Measurements from ENCODE around the gene SCTR.

The SCTR gene

GRCh38 chr2:119486886-119487285 lies 37.4 kb downstream of the SCTR start:
- no peak for DNase-seq

- no peak for DNase-seq
Observed at GRCh38 chr2:119486196-119486827, 38.0 kb downstream of the SCTR start.

DNA sequence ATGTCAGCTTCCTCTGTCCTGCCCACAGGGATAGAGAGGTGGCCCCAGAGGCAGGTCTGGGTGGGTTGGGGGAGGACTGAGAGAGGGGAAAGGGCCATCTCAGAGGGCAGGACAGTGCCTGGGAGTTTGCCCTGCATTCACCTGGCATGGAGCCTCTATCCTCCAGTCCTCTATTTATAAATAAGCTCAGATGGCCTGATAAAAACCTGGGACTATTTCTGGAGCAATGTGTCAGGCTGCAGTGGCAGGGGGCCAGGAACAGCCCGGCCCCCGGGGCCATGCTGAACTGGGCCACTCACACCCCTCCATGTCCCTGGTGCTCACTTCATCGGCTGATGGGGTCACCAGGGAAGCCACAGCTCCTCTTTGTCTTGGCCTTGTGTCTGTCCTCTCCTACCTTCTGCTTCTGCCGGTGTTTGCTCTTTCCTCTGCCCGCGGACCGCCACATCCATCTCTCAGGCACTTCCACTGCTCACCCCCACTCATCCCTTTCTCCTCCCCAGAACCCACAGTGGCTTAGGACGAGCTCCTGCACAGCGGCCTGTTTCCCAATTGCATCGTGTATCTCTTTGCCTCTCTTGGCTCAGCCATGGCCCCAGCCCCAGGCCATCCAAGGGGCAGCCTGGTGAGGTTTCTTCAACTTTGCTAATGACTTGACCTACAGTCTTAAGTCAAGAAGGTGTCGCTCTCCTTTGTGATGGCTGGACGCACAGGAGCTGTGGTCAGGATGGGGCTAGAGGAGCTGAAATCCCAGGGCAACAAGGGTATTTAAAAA lies 38.8 kb downstream of the SCTR start:
- DNase-seq = no peak

GRCh38 chr2:119484834-119485233 lies 39.4 kb downstream of the SCTR start:
- DNase-seq = no peak

GRCh38 chr2:119483896-119484718 lies 40.2 kb downstream of the SCTR start:
- no peak for DNase-seq

DNA sequence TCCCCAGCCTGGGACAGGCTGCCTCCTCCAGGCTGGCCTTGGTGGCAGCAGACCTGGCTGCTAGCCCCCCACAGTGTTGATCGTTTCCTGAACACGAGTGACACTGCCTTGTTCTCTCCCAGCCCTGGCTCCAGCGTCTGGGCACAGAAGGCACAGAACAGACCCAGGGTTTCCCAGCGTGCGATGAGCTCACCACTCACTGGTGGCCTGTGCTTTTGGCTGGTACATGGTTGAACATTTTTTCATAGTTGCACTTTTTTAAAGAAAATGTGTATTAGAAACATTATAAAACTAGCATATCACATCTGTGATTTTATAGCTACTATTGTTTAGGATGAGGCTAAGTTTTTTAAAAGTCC lies 40.9 kb downstream of the SCTR start:
- DNase-seq = no peak

GRCh38 chr2:119482481-119483394 lies 41.5 kb downstream of the SCTR start:
- no peak for DNase-seq

DNA sequence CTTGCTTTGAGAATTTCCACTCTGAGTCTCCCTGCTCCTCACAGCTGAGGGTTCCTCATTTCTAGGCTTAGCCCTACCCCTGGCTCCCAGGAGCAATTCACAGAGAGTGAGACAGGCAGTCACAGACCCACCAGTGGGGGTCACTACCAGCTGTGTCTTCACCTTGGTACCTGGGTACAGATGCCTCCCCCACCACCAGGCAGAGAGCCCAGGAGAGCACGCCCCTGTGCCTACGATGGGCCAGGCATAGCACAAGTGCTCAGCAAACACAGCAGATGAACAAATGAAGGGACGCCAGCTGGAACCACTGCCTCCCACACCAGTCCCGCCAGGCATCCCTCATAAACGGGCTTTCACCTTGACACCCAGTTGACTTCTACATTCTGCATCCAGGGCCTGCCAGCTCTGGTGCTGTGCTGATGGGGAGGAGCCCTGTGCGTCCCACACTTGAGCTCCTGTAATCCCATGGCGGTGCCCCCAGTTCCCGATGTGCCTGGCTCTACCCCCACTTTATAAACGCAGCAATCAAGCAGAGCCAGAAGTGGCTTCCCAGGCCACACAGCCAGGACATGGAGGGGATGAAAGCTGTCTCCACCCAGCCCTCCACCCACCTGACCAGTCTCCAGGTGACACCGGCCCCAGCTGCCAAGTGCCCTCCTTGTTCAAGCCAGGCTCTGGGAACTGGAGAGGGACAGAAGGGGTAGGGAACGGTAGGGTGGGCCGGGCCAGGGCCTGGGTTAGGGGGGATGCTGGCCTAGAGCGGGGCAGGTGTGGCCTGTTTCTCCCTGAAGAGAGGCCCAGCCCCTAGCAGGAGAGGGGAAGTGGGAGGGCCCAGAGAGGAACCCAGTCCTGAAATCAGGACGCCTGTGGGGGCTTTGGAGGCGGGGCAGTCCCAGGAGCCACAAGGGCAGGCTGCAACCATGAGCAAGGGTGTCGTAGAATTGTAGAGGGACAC lies 42.5 kb downstream of the SCTR start:
- DNase-seq = no peak

DNA sequence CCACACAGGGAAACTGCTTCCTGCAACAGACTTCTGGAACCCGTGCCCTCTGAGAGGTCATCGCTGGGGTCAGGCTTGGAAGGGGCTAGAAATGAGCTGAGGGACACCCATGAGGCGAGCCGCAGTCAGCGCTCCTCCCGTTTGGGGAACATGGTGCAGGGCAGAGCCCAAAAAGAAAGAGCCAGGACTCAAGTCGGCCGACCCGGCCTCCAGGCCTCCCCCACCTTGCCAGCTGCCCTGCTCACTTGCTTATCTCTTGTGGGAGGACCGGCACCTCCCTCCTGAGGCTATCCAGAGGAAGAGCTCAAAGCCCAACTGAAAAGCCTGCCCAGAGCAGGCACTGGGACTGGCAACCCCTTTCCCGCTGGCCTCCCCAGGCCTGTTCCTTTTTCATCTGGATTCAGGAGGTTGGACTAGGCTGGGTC lies 43.6 kb downstream of the SCTR start:
- DNase-seq = no peak

DNA sequence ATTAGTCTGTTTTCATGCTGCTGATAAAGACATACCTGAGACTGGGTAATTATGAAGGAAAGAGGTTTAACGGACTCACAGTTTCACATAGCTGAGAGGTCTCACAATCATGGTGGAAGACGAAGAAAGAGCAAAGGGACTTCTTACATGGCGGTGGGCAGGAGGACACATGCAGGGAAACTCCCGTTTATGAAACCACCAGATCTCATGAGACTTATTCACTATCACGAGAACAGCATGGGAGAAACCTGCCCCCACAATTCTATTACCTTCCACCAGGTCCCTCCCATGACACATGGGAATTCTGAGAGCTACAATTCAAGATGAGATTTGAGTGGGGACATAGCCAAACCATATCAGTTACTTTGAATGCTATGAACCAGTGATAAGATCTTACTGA lies 44.1 kb downstream of the SCTR start:
- DNase-seq = no peak

DNA sequence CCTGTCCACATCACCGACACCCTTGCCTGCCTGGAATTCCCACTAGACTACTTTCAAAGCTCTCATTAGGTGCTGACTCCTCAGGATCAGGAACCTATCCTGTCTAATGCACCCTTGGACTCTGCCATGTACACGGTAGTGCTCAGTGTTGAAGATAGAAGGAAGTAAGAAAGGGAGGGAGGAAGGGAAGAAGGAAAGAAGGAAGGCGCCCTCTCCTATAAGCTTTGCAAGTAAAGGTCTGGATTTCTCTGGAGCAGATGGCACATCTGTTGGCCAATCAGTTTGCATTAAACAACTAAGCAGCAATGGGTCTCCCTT lies 45.3 kb downstream of the SCTR start:
- DNase-seq = no peak

DNA sequence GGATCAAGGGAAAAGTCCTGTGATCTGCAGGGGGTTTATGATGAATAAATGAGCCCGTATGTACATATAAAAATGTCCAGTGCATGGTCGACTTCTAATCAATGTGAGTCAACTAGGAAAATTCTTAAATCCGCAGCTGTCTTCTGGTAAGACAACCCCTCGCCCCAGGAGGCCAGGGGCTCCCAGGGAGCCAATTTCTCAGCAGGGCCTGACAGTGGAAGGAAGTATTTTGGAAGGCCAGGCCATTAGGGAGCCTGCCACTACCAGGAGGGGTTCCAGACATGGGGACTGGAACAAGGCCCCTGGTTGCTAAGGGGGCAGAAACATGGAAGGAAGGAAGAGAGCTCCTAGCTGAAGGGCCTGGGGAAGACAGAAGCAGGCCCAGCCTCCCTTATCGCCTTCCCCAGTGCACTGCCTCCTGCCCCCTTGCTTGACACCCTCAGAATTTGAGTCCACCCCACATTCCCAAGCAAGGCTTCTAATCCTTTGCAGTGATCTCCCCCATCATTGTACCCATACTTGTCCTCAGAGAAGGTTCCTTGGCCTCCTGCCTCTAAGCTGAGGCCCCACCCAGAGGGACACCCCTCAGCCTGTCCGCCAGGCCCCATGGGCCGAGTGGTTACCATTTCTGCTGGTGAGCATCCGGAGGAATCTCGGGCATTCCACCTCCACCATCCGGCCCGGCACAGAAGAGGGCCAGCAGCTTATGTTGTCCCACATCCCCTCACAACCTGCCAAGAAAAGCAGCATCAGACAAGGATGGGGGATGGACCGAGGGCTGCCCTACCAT lies 45.9 kb downstream of the SCTR start:
- DNase-seq = no peak

- no peak for DNase-seq
Observed at GRCh38 chr2:119477113-119477505, 47.2 kb downstream of the SCTR start.

DNA sequence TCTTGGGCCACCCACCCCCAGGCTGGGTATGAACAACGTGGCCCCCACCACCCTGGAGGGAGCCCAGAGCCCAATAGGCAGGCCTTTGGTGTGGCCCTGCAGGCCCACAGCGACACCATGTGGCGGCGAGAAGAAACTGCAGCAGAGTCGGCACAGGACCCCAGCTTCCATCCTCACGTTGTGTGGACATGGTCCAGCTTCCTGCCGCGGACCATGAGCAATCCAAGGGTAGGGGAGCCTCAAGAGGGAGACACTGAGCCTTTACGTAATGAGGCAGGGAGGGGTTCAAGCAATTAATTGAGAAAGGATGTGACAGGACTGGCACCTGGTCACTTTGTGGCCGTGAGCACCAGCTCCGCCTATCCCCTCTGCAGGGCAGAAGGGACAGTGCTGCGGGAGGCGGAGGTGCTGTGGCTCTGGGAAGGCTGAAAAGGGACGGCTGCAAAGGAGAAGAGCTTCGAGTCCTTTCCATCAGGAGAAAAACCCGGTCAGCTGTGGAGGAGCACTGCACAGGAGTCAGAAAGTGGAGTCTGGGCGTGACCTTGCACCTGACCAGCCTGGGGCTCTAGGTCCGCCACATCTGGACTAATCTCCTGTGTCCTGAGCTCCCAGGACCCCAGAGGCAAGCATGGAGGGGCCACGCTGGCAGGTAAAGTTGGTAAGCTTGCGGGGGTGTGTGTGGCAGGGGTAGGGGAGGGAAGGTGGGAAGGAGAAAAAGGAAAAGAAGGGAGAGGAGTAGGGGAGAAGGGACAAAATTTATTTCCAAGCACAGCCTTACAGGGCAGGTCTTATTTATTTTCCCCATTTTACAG lies 47.8 kb downstream of the SCTR start:
- peak; percentile 84 for DNase-seq

DNA sequence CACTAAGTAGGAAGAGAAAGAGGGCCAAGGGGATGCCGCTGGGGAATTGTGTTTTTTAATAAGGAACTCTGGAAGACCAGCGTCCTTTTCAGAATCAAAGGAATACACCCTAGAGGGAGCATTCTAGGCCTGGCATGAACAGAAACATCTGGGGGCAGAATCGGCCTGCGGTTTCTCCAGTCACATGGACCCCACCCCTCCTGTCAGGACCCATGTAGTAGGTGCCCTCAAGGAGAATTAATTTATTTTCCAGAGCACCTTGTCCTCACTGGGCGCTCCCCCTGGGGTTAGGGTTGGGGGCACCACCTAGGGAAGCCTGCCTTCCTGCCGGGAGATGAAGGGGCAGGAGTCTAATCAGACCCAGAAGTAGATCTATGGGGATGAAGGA lies 48.4 kb downstream of the SCTR start:
- DNase-seq = no peak

DNA sequence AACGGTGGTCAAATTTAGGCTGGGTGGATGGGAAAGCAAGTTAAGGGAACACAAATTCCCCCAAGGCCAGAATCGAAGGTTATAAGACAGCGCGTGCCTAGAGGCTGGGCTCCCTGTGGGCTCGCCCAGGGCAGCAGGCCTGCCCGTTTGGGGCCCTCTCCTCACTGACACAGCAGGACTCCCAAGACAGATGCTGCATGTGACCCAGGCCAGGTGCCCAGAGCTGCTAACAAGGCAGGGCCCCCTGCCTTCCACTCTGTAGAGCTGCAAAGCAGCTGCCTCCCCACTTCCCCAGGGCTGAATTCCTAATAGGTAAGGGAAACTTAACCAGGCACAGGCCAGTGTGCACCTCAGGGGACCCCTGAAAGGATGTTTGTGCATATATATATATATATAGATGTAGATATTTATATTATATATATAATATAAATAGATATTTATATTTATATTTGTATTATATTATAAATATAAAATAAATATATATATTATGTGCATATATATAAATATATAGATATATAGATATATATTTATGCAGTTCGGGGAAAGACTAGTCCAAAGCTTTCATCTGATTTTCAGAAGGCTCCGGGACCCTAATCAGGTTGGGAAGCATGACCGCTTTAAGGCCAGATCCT lies 48.9 kb downstream of the SCTR start:
- no peak for DNase-seq

DNA sequence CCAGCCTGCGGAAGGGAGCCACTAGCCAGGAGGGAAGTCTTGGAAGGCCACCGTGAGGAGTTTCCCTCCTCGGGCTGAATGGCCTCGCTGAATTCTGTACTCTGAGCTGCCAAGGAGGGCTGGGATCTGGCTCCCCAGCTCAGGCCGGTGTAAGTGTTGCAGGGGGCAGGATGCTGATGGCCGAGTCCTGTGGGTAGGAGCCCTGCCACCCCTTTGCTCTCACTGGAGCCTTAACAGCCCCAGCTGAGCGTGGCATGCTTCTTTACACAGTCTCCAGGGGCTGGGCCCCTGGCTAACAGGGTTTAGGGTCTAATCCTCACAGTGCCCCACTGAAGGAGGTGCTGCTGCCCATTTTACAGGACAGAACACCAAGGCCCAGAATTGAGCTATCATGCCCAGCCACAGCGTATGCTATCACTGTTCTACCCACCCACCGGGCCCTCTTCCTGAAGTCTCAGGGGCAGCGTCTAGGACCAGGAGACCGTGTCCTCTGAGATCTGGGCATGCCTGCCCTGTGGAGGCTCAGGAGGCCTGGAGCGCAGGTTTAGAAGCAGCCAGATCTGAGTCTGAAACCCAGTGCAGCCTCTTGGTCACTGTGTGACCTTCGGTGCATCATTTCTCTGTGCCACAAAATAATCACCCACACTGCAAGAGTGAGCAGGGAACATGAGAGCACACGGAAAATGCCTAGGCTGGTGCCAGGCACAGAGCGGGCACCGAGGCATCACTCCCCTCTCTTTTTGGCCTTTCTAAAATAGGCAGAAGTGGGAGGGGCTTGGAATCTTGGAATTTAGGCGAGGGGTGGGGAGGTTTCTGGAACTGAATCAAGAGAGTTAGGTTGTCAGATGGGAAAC lies 49.7 kb downstream of the SCTR start:
- no peak for DNase-seq

GRCh38 chr2:119473621-119474370 lies 50.5 kb downstream of the SCTR start:
- no peak for DNase-seq

All from retina (tissue), 1 donor.